GM21619 (cell line): ENCODE results near the gene GAS7.

ENCODE experiments used
- ATAC-seq: cut with Tn5 transposase; IDR thresholded peaks from one replicate; pipeline ENCODE4 v1.9.1; 2021; ENCODE audit not compliant: unreplicated experiment

Gene GAS7

GRCh38 chr17:10053782-10054540, 144.4 kb downstream of the GAS7 start:
- ATAC-seq, result no peak

- ATAC-seq, result peak; percentile 39
Measured at GRCh38 chr17:10052106-10052813, 146.1 kb downstream of the GAS7 start.

DNA sequence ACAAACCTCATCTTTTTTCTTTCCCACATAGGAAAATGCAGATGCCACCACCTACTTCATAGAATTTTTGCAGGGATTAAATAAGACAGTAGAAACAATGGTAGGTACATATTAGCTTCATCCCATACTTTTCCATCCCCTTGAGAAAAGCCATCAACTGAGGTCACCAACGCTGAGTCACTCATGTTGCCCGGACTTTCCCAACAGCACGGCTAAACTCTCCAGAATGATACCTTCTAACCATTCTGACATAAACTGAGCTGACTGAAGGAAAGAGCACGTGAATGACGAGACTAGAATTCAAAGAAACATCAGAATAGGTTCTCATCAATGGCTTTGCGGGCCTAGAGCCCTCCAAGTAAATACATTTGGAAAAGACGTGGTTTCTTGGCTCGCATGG, 147.3 kb downstream of the GAS7 start:
- ATAC-seq, result no peak

GRCh38 chr17:10050597-10051101, 147.8 kb downstream of the GAS7 start:
- peak; percentile 36 for ATAC-seq

GRCh38 chr17:10048629-10049350, 149.6 kb downstream of the GAS7 start:
- no peak for ATAC-seq

DNA sequence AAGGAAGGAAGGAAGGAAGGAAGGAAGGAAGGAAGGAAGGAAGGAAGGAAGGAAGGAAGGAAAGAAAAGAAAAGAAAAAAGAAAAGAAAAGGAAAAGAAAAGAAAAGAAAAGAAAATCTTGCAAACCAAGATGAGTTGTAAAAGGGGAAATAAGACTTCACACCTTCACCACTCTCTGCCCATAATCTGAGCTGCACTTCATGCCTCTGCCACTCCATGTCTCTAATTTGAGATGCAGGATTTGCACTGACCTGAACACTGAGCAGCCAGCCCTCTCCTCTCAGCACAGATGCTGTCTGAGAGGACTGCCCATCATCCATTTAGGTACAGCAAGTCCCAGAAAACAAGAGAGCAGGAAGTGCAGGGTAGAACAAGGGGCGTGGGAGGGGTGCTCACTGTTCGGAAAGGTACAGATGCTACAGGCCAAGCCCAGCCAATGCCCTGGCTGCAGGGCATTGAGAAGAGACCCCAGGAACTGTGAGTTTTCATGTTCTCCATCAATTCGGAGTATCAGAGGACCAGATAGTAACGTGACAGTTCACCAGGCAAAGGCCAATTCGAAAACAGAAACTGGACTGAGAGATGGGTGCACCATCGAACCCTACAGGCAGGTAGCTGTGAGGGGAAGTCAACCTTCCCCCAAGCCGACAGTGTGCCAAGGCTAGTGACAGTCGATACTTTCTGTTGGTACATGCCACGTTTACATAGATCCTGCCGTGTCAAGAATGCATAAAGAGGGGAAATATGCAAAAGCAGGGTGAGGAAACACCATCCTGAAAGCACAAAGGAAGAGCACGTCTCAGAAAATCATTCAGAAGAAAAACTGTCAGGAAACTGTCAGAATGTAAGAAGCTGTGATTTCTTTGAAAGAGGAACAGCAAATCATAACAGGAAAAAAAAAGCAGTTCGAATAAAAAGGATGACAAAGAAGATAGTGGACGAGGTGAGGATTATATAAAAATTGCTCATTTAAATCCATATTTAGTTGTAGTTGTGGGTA, 151.3 kb downstream of the GAS7 start:
- peak; percentile 44 for ATAC-seq

GRCh38 chr17:10045871-10046658, 152.3 kb downstream of the GAS7 start:
- no peak for ATAC-seq

DNA sequence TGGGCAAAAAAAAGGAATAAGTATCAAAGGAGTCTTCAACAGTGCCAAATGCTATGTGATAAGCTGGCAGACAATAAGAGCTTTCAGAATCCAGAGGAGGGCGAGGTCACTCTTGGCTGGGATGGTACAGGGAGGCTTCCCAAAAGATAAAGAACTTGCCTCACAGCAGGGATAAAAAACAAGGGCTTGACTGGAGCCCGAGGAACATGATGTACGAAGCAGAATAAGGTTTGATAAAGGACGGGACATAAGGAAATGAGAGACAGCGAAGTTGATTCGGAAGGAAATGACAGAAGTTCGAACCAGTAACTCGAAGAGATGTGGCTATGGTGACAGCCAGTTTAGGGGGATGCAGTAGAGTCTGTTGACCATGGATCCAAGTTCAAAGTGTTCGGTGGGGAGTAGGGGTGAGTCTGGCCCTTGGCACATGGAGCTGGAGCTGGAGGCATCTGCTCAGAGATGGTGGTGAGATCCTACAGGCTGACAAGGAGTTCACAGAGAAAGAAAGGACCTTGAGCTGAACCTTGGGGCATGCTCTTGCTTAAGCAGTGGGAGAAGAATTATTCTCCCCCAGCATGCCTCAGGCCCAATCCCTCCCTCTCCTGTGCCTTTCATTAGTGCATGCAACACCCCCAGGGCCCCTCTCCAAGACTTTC, 155.7 kb downstream of the GAS7 start:
- ATAC-seq, result no peak

DNA sequence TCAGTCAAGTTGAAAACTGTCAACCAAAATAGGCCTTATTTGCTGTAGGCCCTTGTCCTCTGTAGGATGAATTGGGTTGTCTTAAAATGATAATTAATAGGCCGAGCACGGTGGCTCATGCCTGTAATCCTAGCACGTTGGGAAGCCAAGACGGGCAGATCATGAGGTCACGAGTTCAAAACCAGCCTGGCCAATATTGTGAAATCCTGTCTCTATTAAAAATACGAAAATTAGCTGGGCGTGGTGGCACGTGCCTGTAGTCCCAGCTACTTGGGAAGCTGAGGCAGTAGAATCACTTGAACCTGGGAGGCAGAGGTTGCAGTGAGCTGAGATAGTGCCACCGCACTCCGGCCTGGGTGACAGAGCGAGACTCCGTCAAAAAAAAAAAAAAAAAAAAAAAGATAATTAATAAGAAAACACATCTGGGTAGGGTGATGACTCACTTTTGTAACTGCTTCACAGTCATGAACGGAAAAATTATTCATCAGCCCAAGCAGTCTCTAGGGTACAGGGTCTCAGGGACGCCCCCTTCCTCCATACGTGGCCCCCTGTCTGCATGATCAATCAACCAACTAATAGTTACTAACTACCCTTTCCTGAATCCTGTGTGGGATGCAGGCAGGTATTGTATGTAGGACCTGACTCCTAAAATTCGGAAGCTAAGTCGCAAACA, 156.4 kb downstream of the GAS7 start:
- ATAC-seq, result peak; percentile 43

GRCh38 chr17:10041287-10041612, 157.2 kb downstream of the GAS7 start:
- ATAC-seq, result no peak

GRCh38 chr17:10036511-10037061, 161.8 kb downstream of the GAS7 start:
- ATAC-seq, result no peak

GRCh38 chr17:10035885-10036284, 162.5 kb downstream of the GAS7 start:
- ATAC-seq, result no peak

DNA sequence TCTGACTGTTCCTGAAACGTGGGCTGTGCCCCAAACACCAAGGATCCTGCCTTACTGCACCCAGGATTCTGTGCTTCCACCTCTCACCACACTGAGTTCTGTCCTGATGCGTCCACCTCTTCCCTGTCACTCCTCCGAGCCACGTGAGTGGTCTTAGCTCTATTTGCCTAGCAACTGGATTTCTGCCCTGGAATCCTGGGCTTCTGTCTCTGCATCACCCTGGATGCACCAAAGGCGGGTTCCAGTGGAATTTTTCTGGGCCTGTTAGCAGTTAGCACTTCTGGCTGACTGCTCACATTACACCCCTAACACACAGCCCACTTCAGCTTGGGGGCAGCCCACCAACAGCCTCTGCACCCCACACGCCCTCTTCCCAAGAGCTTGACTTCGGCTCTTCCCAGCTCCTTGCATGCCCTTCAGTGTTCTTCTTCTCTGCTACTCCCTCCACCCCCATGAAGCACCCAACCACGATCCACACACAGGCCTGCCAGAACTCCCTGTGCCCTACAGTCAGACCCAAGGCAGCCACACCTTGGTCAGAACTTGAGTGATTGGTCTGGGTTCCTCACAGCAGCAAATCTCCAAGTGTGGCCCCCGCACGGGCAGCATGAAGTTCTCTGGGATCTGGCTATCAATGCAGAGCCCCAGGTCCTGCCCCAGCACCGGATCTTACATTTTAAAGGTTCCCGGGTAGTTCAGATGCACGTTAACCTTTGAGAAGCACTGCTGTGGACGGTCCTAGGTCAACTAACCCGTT, 163.5 kb downstream of the GAS7 start:
- no peak for ATAC-seq

- no peak for ATAC-seq
Measured at GRCh38 chr17:10033959-10034358, 164.4 kb downstream of the GAS7 start.

DNA sequence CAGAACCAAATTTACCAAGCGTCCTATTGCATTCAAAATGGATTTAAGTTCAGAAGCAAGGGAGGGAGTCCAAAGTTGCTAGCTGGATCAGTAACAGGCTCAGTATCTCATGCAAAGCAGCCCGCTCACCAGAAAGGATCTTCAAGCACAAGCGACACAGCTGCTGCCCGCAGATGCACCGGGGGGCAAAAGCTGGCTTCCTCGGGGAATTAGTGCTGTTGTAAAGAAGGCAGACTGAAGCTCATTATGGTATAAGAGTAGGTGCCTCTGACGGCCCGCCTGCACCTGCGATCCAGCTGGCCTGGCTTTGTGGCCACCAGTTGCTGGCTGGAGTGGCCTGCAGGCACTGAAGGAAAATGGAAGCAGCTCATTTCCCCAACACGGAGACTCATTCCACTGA, 165.0 kb downstream of the GAS7 start:
- peak; percentile 52 for ATAC-seq

DNA sequence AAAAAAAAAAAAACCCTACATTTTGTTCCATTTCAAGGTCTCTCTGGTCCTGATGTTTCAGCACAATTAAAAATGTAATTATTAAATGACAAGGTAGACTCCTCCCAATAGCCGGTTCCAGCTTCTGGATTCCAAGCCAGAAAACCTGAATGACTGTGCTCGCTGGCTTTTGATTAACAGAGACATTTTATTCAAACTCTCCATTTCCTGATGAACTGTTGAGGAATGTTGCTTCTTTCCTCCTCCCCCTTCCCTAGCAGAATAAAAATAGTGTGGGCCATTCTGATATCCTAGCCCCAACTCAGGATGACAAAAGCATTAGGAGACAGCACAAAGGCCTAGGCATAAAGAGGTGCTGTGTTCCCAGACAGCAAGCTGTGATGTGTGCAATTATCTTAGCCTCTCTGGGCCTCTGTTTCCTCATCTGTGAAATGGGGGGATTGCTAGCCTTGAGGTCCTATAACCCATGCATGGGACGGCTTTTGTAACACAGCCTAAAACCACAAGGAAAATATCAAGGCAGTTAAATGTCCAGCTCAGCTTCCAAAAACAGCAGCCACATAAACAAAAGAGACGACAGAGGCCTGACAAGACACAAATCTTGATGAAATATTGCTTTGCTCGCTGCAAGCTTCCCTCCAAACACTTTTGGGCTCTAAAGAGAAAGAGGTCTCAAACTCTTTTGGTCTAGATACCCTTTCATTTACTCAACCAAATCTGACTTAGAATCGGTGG, 166.1 kb downstream of the GAS7 start:
- ATAC-seq, result no peak

DNA sequence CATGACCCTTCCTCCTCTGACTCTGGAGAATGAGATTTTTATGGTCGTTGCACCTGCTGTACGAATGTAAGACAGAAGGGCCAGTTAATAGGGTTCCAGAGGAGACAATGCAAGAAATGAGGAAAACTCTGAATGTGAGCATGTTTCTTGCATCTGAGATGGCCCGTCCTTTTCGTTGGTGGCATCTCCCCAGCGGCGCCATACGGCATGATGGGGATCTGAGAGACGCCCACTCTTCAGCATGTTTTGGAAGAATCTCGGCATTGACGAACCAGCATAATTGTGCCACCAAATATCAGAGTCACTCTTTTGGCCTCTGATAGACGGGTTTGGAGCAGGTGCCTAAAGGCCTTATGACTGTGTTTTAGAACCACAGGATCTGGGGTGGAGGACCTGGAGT, 166.8 kb downstream of the GAS7 start:
- no peak for ATAC-seq
